ENCODE data around the gene C19orf38.

Gene C19orf38

DNA sequence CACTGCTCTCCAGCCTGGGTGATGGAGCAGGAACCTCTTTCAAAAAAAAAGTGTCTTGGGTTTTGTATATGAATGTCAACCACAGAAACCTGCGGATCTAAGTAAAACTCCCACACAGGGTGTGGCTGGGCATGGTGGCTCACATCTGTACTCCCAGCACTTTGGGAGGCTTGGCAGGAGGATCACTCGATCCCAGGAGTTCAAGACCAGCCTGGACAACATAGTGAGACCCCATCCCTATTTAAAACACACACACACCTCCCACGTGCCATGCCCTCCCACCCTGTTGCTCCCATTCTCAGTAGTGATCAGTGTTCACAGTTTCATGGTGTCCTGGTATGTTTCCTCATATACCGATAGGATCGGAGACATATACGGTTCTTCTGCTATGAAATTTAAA, 21.4 kb upstream of the C19orf38 start:
- H3K79me2 ChIP-seq (ENCODE audit: insufficient read depth, low read depth): no peaks in the 10 kb centered on the region
- no peaks in the 10 kb centered on the region for H3K36me3 ChIP-seq (ENCODE audit: insufficient read depth)
- no peaks in the 10 kb centered on the region for H3K4me1 ChIP-seq (ENCODE audit: low read depth, poor library complexity, severe bottlenecking)
- H4K20me1 ChIP-seq (ENCODE audit: insufficient read depth): no peaks in the 10 kb centered on the region
- H3K4me2 ChIP-seq: no peak overlapping the region
- no peak overlapping the region for H3K4me3 ChIP-seq (IDR thresholded peaks at IDR 0.05; ENCODE audit: insufficient read depth, low read depth, low read length)
- no peak overlapping the region for H2AFZ ChIP-seq (ENCODE audit: low read depth)
- no peak overlapping the region for H3K27ac ChIP-seq
- TF ChIP-seq, protein P1, sequence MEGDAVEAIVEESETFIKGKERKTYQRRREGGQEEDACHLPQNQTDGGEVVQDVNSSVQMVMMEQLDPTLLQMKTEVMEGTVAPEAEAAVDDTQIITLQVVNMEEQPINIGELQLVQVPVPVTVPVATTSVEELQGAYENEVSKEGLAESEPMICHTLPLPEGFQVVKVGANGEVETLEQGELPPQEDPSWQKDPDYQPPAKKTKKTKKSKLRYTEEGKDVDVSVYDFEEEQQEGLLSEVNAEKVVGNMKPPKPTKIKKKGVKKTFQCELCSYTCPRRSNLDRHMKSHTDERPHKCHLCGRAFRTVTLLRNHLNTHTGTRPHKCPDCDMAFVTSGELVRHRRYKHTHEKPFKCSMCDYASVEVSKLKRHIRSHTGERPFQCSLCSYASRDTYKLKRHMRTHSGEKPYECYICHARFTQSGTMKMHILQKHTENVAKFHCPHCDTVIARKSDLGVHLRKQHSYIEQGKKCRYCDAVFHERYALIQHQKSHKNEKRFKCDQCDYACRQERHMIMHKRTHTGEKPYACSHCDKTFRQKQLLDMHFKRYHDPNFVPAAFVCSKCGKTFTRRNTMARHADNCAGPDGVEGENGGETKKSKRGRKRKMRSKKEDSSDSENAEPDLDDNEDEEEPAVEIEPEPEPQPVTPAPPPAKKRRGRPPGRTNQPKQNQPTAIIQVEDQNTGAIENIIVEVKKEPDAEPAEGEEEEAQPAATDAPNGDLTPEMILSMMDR (conservative IDR thresholded peaks at IDR 0.05; ENCODE audit: low read depth, low read length): no peak
- H3K9ac ChIP-seq: no peak overlapping the region
- no peaks in the 10 kb centered on the region for H3K27me3 ChIP-seq (ENCODE audit: insufficient read depth, low read depth)

DNA sequence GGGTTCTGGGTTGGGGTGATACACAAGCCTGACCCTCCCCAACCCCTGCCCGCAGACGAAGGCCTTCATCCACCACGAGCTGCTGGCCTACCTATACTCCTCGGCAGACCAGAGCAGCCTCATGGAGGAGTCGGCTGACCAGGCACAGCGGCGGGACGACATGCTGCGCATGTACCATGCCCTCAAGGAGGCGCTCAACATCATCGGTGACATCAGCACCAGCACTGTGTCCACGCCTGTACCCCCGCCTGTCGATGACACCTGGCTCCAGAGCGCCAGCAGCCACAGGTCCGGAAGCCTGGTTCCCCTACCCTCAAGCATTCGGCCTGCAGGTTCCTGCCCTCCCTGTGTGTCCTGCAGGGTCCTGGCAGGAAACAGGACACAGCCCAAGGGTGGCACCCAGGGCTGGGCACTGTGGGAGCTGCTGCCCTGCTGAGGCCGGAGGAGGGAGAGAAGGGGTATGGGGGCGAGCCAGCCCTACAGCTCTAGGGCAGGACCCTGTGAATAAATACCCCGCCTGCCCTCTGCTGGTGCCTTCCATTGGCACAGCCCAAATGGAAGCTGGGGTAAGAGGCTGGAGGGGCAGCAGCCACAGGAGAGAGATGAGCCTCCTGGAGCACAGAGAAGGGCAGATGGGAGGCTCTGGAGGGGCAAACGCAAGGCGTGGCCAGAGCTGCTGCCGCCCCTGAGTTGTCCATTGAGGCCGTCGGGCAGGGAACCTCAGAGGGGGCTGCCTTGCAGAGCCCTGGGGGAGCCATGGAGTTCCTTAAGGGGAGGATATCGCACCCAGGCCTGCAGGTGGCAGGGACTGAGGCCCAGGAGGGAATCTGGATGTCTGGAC, 19.0 kb upstream of the C19orf38 start:
- H3K36me3 ChIP-seq (ENCODE audit: insufficient read depth): no peaks in the 10 kb centered on the region
- H3K79me2 ChIP-seq (ENCODE audit: insufficient read depth, low read depth): no peaks in the 10 kb centered on the region
- no peak overlapping the region for H2AFZ ChIP-seq (ENCODE audit: low read depth)
- TF ChIP-seq, protein P1 (conservative IDR thresholded peaks at IDR 0.05; ENCODE audit: low read depth, low read length): no peak
- no peaks in the 10 kb centered on the region for H4K20me1 ChIP-seq (ENCODE audit: insufficient read depth)
- no peak overlapping the region for H3K9ac ChIP-seq
- no peaks in the 10 kb centered on the region for H3K4me1 ChIP-seq (ENCODE audit: low read depth, poor library complexity, severe bottlenecking)
- no peak overlapping the region for H3K4me3 ChIP-seq (IDR thresholded peaks at IDR 0.05; ENCODE audit: insufficient read depth, low read depth, low read length)
- H3K27ac ChIP-seq: no peak overlapping the region
- no peak overlapping the region for H3K4me2 ChIP-seq
- no peaks in the 10 kb centered on the region for H3K27me3 ChIP-seq (ENCODE audit: insufficient read depth, low read depth)

GRCh38 chr19:10829967-10830366, 18.2 kb upstream of the C19orf38 start:
- no peaks in the 10 kb centered on the region for H4K20me1 ChIP-seq (ENCODE audit: insufficient read depth)
- no peak overlapping the region for H3K9ac ChIP-seq
- no peak overlapping the region for H3K27ac ChIP-seq
- no peak overlapping the region for H3K4me3 ChIP-seq (IDR thresholded peaks at IDR 0.05; ENCODE audit: insufficient read depth, low read depth, low read length)
- no peaks in the 10 kb centered on the region for H3K79me2 ChIP-seq (ENCODE audit: insufficient read depth, low read depth)
- no peak overlapping the region for H2AFZ ChIP-seq (ENCODE audit: low read depth)
- TF ChIP-seq, protein P1 (conservative IDR thresholded peaks at IDR 0.05; ENCODE audit: low read depth, low read length): no peak
- H3K4me1 ChIP-seq (ENCODE audit: low read depth, poor library complexity, severe bottlenecking): no peaks in the 10 kb centered on the region
- H3K27me3 ChIP-seq (ENCODE audit: insufficient read depth, low read depth): no peaks in the 10 kb centered on the region
- H3K36me3 ChIP-seq (ENCODE audit: insufficient read depth): no peaks in the 10 kb centered on the region
- H3K4me2 ChIP-seq: no peak overlapping the region

DNA sequence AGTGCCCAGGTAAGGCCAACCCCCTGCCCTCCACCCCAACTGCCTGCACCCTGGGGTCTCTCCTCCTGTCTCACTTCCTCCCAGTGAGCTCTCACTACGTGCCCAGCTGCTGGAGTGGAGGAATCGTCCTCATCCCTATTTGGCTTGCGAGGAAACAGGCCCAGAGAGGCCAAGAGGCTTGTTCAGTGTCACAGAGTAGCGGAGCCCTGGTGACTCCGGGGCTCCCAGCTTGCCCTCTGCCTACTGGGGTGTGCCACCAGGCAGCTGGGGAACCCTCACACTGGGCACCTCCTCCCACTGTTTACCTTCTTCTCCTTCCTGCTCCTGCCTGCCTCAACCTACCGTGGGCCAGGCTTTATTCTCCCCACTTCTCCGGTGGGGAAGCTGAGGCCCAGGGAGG, 17.8 kb upstream of the C19orf38 start:
- no peak overlapping the region for H3K27ac ChIP-seq
- TF ChIP-seq, protein P1 (conservative IDR thresholded peaks at IDR 0.05; ENCODE audit: low read depth, low read length): no peak
- H3K4me1 ChIP-seq (ENCODE audit: low read depth, poor library complexity, severe bottlenecking): no peaks in the 10 kb centered on the region
- no peaks in the 10 kb centered on the region for H3K36me3 ChIP-seq (ENCODE audit: insufficient read depth)
- no peaks in the 10 kb centered on the region for H4K20me1 ChIP-seq (ENCODE audit: insufficient read depth)
- no peaks in the 10 kb centered on the region for H3K79me2 ChIP-seq (ENCODE audit: insufficient read depth, low read depth)
- no peak overlapping the region for H3K4me2 ChIP-seq
- no peak overlapping the region for H3K4me3 ChIP-seq (IDR thresholded peaks at IDR 0.05; ENCODE audit: insufficient read depth, low read depth, low read length)
- no peak overlapping the region for H2AFZ ChIP-seq (ENCODE audit: low read depth)
- H3K9ac ChIP-seq: no peak overlapping the region
- no peaks in the 10 kb centered on the region for H3K27me3 ChIP-seq (ENCODE audit: insufficient read depth, low read depth)

Measured in KMS-11 (cell line).